ENCODE data around the gene PCDHGB3.
"Not testable (repeated sequence)": the region's sequence is repeated elsewhere in the genome, so short reads cannot be mapped to it uniquely, and the experiment has no call there.

The PCDHGB3 gene

DNA sequence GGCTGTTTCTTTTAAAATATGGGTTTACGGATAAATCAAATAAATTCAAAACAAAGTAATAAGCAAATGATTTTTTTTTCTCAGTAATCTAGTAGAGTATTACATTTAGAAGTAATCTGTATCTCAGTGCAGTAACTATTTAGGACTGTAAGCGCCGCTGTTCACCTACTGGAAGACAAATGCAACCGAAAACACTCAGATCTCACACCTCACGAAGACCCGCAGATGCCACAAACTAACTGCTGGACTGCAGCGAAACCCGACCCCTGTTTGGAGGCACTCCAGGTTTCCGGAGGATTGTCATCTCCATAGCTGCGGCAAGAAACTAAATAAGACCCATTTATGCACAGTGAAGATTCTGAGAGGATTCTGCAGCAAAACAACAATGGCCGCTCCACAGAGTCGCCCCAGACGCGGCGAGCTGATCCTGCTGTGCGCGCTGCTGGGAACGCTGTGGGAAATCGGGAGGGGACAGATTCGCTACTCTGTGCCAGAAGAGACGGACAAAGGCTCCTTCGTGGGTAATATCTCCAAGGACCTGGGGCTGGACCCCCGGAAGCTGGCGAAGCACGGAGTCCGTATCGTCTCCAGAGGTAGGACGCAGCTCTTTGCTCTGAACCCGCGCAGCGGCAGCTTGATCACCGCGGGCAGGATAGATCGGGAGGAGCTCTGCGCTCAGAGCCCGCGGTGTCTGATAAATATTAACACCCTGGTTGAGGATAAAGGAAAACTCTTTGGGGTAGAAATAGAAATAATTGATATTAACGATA lies 22.6 kb downstream of the PCDHGB3 start, which contains the start of gene PCDHGA8:
TSS of gene PCDHGA8 (plus strand) at position 205 of the 770 bp plus-strand sequence. CDS start at position 386, 181 bp downstream.
- no peak for DNase-seq (ENCODE audit: low read depth)

DNA sequence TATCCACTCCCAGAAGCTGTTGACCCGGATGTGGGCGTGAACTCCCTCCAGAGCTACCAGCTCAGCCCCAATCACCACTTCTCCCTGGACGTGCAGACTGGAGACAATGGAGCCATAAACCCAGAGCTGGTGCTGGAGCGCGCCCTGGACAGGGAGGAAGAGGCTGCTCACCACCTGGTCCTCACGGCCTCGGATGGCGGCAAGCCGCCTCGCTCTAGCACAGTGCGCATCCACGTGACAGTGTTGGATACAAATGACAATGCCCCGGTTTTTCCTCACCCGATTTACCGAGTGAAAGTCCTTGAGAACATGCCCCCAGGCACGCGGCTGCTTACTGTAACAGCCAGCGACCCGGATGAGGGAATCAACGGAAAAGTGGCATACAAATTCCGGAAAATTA lies 23.2 kb downstream of the PCDHGB3 start:
- DNase-seq (ENCODE audit: low read depth), result no peak

- DNase-seq (ENCODE audit: low read depth), result not testable (repeated sequence)
These were observed 24.6 kb downstream of the PCDHGB3 start for GRCh38 chr5:141394401-141395187.

DNA sequence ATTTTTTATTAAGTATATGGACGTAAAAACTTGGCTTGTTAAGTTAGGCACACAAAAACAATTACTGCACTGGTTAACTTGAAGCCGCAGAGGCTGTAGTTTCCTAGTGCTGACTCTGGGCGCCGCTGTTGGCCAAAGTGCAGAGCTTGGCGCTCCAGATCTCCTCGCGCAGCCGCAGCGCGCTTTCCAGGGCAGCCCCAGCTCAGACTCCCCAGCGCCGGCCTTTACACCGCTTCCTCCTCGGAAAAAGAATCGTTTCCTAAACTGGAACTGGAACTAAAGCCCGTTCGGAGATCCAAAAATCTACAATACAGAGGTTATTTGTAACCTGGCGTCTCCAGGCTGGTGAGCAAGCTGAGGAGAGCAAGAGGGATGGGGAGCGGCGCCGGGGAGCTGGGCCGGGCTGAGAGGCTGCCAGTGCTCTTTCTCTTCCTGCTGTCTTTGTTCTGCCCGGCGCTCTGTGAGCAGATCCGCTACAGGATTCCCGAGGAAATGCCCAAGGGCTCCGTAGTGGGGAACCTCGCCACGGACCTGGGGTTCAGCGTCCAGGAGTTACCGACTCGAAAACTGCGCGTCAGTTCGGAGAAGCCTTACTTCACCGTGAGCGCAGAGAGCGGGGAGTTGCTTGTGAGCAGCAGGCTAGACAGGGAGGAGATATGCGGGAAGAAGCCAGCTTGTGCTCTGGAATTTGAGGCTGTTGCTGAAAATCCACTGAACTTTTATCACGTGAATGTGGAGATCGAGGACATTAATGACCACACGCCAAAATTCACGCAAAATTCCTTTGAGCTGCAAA lies 27.9 kb downstream of the PCDHGB3 start, which contains the start of gene PCDHGB5:
TSS of gene PCDHGB5 (plus strand) at position 192 of the 796 bp plus-strand sequence. CDS start at position 373, 181 bp downstream.
- not testable (repeated sequence) for DNase-seq (ENCODE audit: low read depth)

GRCh38 chr5:141398608-141399007 lies 28.6 kb downstream of the PCDHGB3 start:
- no peak for DNase-seq (ENCODE audit: low read depth)

- no peak for DNase-seq (ENCODE audit: low read depth)
These were observed 29.7 kb downstream of the PCDHGB3 start for GRCh38 chr5:141399555-141400258.

GRCh38 chr5:141402553-141403243 lies 32.7 kb downstream of the PCDHGB3 start, which contains the start of gene PCDHGA9:
PCDHGA9 (plus strand) TSS chr5:141402778; CDS start chr5:141402953, 175 bp downstream.
- DNase-seq (ENCODE audit: low read depth), result no peak

- no peak for DNase-seq (ENCODE audit: low read depth)
These were observed 33.3 kb downstream of the PCDHGB3 start for GRCh38 chr5:141403387-141403786.

DNA sequence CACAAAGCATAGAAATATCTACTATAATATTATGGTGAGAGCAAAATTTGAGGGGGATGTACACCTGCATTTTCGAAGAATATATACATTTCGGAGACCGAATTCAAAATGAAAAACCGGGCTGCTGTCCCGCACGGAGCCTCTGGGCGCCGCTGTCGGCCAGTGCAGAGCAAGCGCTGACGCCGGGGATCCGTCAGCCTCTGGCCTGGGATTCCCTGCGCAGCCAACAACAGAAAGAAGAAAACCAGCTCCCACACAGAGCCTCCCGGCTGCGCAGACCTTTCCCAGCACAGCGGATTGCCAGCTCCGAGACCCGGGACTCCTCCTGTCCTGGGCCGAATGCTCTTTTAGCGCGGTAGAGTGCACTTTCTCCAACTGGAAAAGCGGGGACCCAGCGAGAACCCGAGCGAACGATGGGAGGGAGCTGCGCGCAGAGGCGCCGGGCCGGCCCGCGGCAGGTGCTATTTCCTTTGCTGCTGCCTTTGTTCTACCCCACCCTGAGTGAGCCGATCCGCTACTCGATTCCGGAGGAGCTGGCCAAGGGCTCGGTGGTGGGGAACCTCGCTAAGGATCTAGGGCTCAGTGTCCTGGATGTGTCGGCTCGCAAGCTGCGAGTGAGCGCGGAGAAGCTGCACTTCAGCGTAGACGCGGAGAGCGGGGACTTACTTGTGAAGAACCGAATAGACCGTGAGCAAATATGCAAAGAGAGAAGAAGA lies 37.9 kb downstream of the PCDHGB3 start, which contains the start of gene PCDHGB6:
TSS of gene PCDHGB6 (plus strand) at position 232 of the 716 bp plus-strand sequence. CDS start at position 414, 182 bp downstream.
- DNase-seq (ENCODE audit: low read depth), result not testable (repeated sequence)

GRCh38 chr5:141409598-141410306 lies 39.7 kb downstream of the PCDHGB3 start:
- DNase-seq (ENCODE audit: low read depth), result no peak

GRCh38 chr5:141411575-141411974 lies 41.5 kb downstream of the PCDHGB3 start:
- DNase-seq (ENCODE audit: low read depth), result no peak

- DNase-seq (ENCODE audit: low read depth), result no peak
These were observed 43.0 kb downstream of the PCDHGB3 start, which contains the start of gene PCDHGA10 for GRCh38 chr5:141412854-141413539. PCDHGA10 (plus strand) TSS chr5:141412987; CDS start chr5:141413176, 189 bp downstream.

DNA sequence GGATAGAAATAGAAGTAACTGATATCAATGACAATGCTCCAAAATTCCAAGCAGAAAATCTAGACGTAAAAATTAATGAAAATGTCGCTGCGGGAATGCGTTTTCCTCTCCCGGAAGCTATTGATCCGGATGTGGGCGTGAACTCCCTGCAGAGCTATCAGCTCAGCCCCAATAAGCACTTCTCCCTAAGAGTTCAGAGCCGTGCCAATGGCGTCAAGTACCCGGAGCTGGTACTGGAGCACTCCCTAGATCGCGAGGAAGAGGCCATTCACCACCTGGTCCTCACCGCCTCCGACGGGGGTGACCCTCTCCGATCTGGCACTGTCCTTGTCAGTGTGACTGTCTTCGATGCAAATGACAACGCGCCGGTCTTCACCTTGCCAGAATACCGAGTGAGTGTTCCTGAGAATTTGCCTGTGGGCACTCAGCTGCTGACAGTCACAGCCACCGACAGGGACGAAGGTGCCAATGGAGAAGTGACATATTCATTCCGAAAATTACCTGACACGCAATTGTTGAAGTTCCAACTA lies 43.6 kb downstream of the PCDHGB3 start:
- no peak for DNase-seq (ENCODE audit: low read depth)

GRCh38 chr5:141414548-141415274 lies 44.7 kb downstream of the PCDHGB3 start:
- not testable (repeated sequence) for DNase-seq (ENCODE audit: low read depth)

GRCh38 chr5:141415275-141415618 lies 45.2 kb downstream of the PCDHGB3 start:
- DNase-seq (ENCODE audit: low read depth), result not testable (repeated sequence)

DNA sequence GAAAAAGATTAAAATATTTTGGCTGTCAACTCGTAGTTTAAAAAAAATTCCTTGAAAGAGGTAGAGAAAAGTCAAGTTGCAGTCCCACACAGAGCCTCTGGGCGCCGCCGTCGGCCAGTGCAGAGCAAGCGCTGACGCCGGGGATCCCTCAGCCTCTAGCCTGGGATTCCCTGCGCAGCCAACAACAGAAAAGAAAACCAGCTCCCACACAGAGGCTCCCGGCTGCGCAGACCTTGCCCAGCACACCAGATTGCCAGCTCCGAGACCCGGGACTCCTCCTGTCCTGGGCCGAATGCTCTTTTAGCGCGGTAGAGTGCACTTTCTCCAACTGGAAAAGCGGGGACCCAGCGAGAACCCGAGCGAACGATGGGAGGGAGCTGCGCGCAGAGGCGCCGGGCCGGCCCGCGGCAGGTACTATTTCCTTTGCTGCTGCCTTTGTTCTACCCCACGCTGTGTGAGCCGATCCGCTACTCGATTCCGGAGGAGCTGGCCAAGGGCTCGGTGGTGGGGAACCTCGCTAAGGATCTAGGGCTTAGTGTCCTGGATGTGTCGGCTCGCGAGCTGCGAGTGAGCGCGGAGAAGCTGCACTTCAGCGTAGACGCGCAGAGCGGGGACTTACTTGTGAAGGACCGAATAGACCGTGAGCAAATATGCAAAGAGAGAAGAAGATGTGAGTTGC lies 47.6 kb downstream of the PCDHGB3 start, which contains the start of gene PCDHGB7:
TSS of gene PCDHGB7 (plus strand) at position 184 of the 679 bp plus-strand sequence. CDS start at position 367, 183 bp downstream.
- DNase-seq (ENCODE audit: low read depth), result not testable (repeated sequence)
